ENCODE data around the gene DIS3L. TPM values are rescaled to one million over a fixed set of nuclear protein-coding genes. Genes with fewer than 3 reads are reported as not detected.
"Not testable (repeated sequence)": the region's sequence is repeated elsewhere in the genome, so short reads cannot be mapped to it uniquely, and the experiment has no call there.

The DIS3L gene
- total RNA-seq, 1 donor from 2014 or later, result 8.1 TPM

DNA sequence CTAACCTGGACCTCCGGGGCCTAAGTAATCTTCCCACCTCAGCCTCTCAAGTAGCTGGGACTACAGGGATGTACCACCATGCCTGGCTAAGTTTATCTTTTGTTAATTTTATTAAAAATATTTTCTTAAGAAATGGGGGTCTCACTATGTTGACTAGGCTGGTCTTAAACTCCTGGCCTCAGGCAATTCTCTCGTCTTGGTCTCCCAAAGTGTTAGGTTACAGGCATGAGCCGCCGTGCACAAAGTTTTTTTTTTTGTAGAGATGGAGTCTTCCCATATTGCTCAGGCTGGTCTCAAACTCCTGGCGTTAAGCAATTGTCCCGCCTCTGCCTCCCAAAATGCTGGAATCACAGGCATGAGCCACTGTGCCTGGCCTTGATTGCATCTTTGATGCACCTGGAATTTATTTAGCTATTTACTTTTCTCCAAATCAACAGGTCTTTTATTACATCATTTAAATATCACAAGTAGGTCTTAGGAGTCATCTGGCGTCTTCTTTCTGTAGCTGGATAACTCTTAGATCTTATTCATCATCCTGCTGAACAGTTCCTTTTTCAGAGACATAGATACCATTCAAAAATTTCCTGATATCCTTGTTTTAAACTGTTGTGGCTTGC, 85.6 kb downstream of the DIS3L start:
- Mint-ChIP-seq H3K4me1 (ENCODE audit: low read depth, unreplicated experiment) (no peaks in the 10 kb centered on the region), H3K27ac (ENCODE audit: unreplicated experiment) (no peak overlapping the region), H3K9me3 (ENCODE audit: unreplicated experiment) (peaks cover 3% of the 10 kb centered on the region), H3K4me3 (ENCODE audit: unreplicated experiment) (no peak overlapping the region), H3K36me3 (ENCODE audit: low read depth, unreplicated experiment) (no peaks in the 10 kb centered on the region), H3K27me3 (ENCODE audit: low read depth, unreplicated experiment) (no peaks in the 10 kb centered on the region)
- Histone ChIP-seq H3K79me2 (ENCODE audit: insufficient read depth, low read length) (no peaks in the 10 kb centered on the region), H3K4me1 (ENCODE audit: insufficient read depth, low read length) (no peaks in the 10 kb centered on the region), H4K20me1 (ENCODE audit: insufficient read depth, low read length) (no peaks in the 10 kb centered on the region), H3K9ac (ENCODE audit: low read length) (no peak overlapping the region), H3K27me3 (ENCODE audit: insufficient read depth, low read length) (no peaks in the 10 kb centered on the region), H3K4me3 (ENCODE audit: insufficient read depth, low read depth, low read length) (no peak overlapping the region), H2AFZ (ENCODE audit: low read depth, low read length) (no peak overlapping the region), H3K27ac (ENCODE audit: low read depth, low read length) (no peak overlapping the region), H3K36me3 (ENCODE audit: insufficient read depth, low read length) (no peaks in the 10 kb centered on the region), H3K9me3 (ENCODE audit: insufficient read depth, low read depth, low read length) (no peaks in the 10 kb centered on the region), H3K4me2 (ENCODE audit: low read length) (no peak overlapping the region)
- no peak for TF ChIP-seq EZH2 (IDR thresholded peaks at IDR 0.05; ENCODE audit: insufficient read depth, low read length)
- DNase-seq (ENCODE audit: low read depth), result no peak
- no peak for FAIRE-seq

GRCh38 chr15:66381376-66381775, 88.0 kb downstream of the DIS3L start:
- not testable (repeated sequence) for FAIRE-seq; H3K27me3 ChIP-seq (ENCODE audit: insufficient read depth, low read length)

More at GRCh38 chr15:66381376-66381775, 88.0 kb downstream of the DIS3L start:
- H3K79me2 ChIP-seq (ENCODE audit: insufficient read depth, low read length); H4K20me1 ChIP-seq (ENCODE audit: insufficient read depth, low read length); H3K9ac ChIP-seq (ENCODE audit: low read length); H3K4me3 Mint-ChIP-seq (ENCODE audit: unreplicated experiment); H3K4me2 ChIP-seq (ENCODE audit: low read length); H2AFZ ChIP-seq (ENCODE audit: low read depth, low read length); H3K36me3 Mint-ChIP-seq (ENCODE audit: low read depth, unreplicated experiment); H3K9me3 ChIP-seq (ENCODE audit: insufficient read depth, low read depth, low read length); H3K27me3 Mint-ChIP-seq (ENCODE audit: low read depth, unreplicated experiment); H3K27ac Mint-ChIP-seq (ENCODE audit: unreplicated experiment); DNase-seq (ENCODE audit: low read depth); H3K4me1 ChIP-seq (ENCODE audit: insufficient read depth, low read length); H3K9me3 Mint-ChIP-seq (ENCODE audit: unreplicated experiment); H3K4me1 Mint-ChIP-seq (ENCODE audit: low read depth, unreplicated experiment); H3K36me3 ChIP-seq (ENCODE audit: insufficient read depth, low read length); H3K4me3 ChIP-seq (ENCODE audit: insufficient read depth, low read depth, low read length); H3K27ac ChIP-seq (ENCODE audit: low read depth, low read length): not testable (repeated sequence)

Other genes with a start within 250 kb of the DIS3L start
- 0.16 and 0.29 TPM in 2 replicates for gene MEGF11, start 39.8 kb upstream of the DIS3L start, total RNA-seq
- 3.9 and 5.6 TPM in 2 replicates for gene TIPIN, start 63.1 kb downstream of the DIS3L start, total RNA-seq
- 62.4 and 66.5 TPM in 2 replicates for gene MAP2K1, start 93.3 kb downstream of the DIS3L start, total RNA-seq
- 11.5 and 12.7 TPM in 2 replicates for gene SNAPC5, start 204.2 kb downstream of the DIS3L start, total RNA-seq
- 2,056 and 2,248 TPM in 2 replicates for gene RPL4, start 211.3 kb downstream of the DIS3L start, total RNA-seq
- 15.5 and 18.1 TPM in 2 replicates for gene ZWILCH, start 211.8 kb downstream of the DIS3L start, total RNA-seq

Measured in astrocyte (in vitro differentiated cells and primary cell).